Activated CD4-positive, alpha-beta T cell treated with anti-CD3 and anti-CD28 coated beads, Interleukin-2, amount 50 U/mL, for 16 hours (primary cell): Measurements from ENCODE around the gene GJA4.

Experiments
- DNase-seq: peaks from one replicate; pipeline ENCODE4 v3.0.0-alpha.2; 2020

Gene GJA4

DNA sequence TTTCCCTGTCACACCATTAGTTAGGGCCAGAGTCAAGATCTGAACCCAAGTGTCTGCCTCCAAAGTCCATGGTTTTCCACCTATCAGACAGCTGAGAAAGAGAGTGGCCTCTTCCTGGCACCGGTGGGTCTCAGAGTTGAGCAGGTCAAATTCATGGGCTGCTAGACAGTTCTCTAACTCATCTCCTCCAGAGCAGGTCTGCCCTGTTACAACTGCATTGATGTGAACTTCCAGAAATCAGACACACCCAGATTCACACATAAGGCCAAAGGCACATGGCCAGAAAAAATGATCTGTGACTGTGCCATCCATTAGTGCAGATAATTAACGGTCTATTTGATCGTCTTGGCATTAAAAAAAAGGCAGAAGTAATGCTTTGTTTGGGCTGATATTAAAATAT lies 49.3 kb downstream of the GJA4 start:
- DNase-seq: no peak

DNA sequence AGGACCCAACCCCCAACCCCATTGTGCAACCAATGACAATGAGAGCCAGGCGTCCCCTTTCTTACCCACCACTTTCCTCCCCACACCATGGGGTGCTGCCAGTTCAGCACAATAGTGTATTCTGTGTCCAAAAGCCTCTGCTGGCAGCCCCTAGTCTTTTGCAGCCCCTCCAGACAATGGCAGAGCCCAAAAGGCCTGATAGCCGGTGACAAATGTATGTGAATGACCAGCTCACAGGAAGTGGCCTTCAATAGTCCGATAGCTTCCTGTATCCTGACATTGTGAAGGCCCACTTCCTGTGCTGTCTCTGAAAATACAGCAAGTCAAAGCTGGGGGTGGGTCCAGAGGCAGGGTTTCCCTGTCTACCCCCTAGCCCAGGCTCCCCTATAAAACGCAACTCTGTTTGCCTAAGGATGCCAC lies 50.2 kb downstream of the GJA4 start:
- DNase-seq: no peak

- no peak for DNase-seq
Observed at GRCh38 chr1:34843392-34844251, 50.8 kb downstream of the GJA4 start.

DNA sequence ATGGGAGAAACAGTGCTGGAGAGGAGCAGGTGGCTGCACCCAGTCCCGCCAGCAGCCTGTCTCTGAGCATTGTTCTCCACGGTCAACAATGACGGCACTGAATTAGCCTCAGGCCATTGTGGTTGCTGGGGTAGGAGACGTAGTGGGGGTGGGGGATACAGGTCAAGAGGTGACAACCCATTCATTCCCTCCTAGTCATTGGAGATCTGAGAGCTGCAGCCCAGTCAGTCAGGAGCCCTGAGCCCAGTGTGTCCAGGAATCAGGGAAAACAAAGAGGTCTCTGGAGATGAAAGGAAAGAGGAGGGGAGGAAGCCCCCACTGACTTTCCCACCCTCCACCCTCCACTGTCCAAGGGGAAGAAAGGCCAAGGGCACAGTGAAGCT lies 51.4 kb downstream of the GJA4 start:
- DNase-seq: no peak
